MCF 10A (cell line): ENCODE results near the gene KIZ. TPM values are rescaled to one million over a fixed set of nuclear protein-coding genes. Genes with fewer than 3 reads are reported as not detected.
A peak's percentile ranks its signal among the peaks of the same experiment; 100 is the strongest.

Source experiments
- BruUV-seq: library from RNA; stranded (reverse); fragments of 400-500 nt; replicated peaks from 2 replicates; lab custom pipeline; 2021; lab: Mats Ljungman, UMichigan
- CTCF ChIA-PET: fragments of 300-600 bp; sonication (Branson Sonifier 250); formaldehyde crosslinking; extraction: SDS; loops from one replicate; lab custom pipeline; 2021; ENCODE audit warnings: antibody characterized with exemption, inconsistent platforms; lab: Yijun Ruan, JAX
- POLR2A ChIA-PET: fragments of 300-600, 350-650 bp; sonication (Branson Sonifier 250); formaldehyde crosslinking; extraction: SDS; loops from one replicate; lab custom pipeline; 2020; ENCODE audit warnings: antibody characterized with exemption, inconsistent platforms; lab: Yijun Ruan, JAX
- DNase-seq: peaks from one replicate; pipeline ENCODE4 v3.0.0-alpha.2; 2018; ENCODE audit not compliant: unreplicated experiment
- H3K27ac Mint-ChIP-seq: one replicate; pipeline ENCODE4 v1.8.0; 2022; ENCODE audit warnings: mild to moderate bottlenecking, low read depth, mixed read lengths; ENCODE audit not compliant: unreplicated experiment
- H3K27me3 Mint-ChIP-seq: one replicate; pipeline ENCODE4 v1.8.0; 2022; ENCODE audit warnings: mixed read lengths; ENCODE audit not compliant: insufficient read depth, unreplicated experiment
- H3K36me3 Mint-ChIP-seq: one replicate; pipeline ENCODE4 v1.8.0; 2022; ENCODE audit warnings: mild to moderate bottlenecking, moderate library complexity, mixed read lengths; ENCODE audit not compliant: insufficient read depth, unreplicated experiment
- H3K4me1 Mint-ChIP-seq: one replicate; pipeline ENCODE4 v1.8.0; 2022; ENCODE audit warnings: mixed read lengths; ENCODE audit not compliant: insufficient read depth, unreplicated experiment
- H3K4me3 Mint-ChIP-seq: one replicate; pipeline ENCODE4 v1.8.0; 2022; ENCODE audit warnings: mild to moderate bottlenecking, moderate library complexity, mixed read lengths; ENCODE audit not compliant: unreplicated experiment
- H3K9me3 Mint-ChIP-seq: one replicate; pipeline ENCODE4 v1.8.0; 2022; ENCODE audit warnings: mixed read lengths; ENCODE audit not compliant: unreplicated experiment
- intact Hi-C: fragments of 100-400 bp; cut with micrococcal nuclease; formaldehyde crosslinking; loops from 2 replicates; pipeline ENCODE4 v1.14.1; 2022
- total RNA-seq: library from RNA; stranded (reverse); gene quantifications from 2 replicates; pipeline ENCODE4 v1.2.3, GENCODE V29; 2022
- TF ChIP-seq, protein P1 (sequence below): fragments of 200-600 bp; IDR thresholded peaks from one replicate; pipeline ENCODE4 v1.8.0; 2022; ENCODE audit warnings: antibody characterized with exemption, mild to moderate bottlenecking; ENCODE audit not compliant: unreplicated experiment

Gene KIZ
- total RNA-seq, 1 experiment from 2014 or later: 56.1 TPM

DNA sequence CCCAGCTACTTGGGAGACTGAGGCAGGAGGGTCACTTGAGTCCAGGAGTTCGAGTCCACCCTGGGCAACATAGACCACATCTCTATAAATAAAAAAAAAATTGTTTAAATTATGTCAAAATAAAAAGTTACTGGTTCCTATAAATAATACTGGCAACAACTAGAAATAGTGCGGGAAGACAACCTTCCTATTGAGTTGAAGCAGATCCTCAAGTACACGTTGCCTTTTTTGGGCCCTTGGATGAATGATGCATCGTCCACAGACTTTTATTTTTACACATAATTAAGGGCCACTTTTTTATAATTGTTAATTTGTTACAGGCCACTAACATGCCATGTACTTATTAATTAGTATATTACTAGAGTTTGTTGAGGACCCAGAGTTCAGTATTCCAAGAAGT lies 31.1 kb downstream of the KIZ start:
- CTCF ChIA-PET: interaction anchor here (0.7 kb wide), 1 partner anchor 9 kb away, joined by 3 read pairs; no protein-coding TSS in a partner anchor
- intact Hi-C loops: no loop called here
- Mint-ChIP-seq H3K27ac (no peak overlapping the region), H3K36me3 (peaks cover 14% of the 10 kb centered on the region), H3K27me3 (no peaks in the 10 kb centered on the region), H3K4me3 (no peak overlapping the region), H3K9me3 (no peaks in the 10 kb centered on the region), H3K4me1 (peaks cover 4% of the 10 kb centered on the region)
- DNase-seq: no peak
- BruUV-seq: no TSS peak
- POLR2A ChIA-PET: interaction anchor here (0.6 kb wide), 1 partner anchor 875 kb away, joined by 3 read pairs; no protein-coding TSS in a partner anchor
- TF ChIP-seq, protein P1, sequence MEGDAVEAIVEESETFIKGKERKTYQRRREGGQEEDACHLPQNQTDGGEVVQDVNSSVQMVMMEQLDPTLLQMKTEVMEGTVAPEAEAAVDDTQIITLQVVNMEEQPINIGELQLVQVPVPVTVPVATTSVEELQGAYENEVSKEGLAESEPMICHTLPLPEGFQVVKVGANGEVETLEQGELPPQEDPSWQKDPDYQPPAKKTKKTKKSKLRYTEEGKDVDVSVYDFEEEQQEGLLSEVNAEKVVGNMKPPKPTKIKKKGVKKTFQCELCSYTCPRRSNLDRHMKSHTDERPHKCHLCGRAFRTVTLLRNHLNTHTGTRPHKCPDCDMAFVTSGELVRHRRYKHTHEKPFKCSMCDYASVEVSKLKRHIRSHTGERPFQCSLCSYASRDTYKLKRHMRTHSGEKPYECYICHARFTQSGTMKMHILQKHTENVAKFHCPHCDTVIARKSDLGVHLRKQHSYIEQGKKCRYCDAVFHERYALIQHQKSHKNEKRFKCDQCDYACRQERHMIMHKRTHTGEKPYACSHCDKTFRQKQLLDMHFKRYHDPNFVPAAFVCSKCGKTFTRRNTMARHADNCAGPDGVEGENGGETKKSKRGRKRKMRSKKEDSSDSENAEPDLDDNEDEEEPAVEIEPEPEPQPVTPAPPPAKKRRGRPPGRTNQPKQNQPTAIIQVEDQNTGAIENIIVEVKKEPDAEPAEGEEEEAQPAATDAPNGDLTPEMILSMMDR: no peak

DNA sequence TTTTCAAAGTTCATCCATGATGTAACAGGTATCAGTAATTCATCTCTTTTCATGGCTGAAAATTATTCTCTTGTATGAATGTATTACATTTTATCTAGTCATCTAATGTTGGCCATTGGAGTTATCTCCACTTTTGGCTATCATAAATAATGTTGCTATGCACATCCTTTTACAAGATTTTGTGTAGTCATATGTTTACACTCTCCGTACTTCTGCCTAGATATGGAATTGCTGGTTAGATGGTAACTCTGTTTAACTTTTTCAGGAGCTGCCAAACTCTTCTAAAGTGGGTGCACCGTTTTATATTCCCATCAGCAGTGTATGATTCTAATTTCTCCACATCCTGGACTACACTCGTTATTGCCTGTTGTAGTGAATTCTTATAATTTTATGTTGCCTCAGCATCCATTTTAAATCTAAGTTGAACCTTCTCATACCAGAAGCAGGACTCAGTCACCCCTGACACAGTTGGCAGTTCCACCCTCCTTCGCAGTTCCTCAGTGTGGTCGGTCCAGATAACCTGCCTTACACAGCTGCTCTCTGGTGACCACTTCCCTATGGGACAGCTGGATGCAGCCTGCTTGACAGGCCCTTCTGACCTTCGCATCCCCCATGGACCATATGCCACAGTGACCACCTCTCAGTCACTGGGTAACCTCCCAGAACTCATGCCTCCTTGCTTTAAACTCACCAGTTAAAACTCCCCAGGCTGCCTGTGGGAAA lies 33.9 kb downstream of the KIZ start:
- H3K9me3 Mint-ChIP-seq: no peaks in the 10 kb centered on the region
- H3K27me3 Mint-ChIP-seq: no peaks in the 10 kb centered on the region
- peaks cover 20% of the 10 kb centered on the region for H3K36me3 Mint-ChIP-seq
- no TSS peak for BruUV-seq
- ChIA-PET POLR2A (interaction anchor here (0.7 to 1.2 kb wide), 2 partner anchors 23 to 33 kb away, joined by 3 read pairs; no protein-coding TSS in a partner anchor), CTCF (no interaction called here)
- H3K4me3 Mint-ChIP-seq: no peak overlapping the region
- no peak overlapping the region for H3K27ac Mint-ChIP-seq
- H3K4me1 Mint-ChIP-seq: peaks cover 13% of the 10 kb centered on the region
- no peak for DNase-seq
- intact Hi-C loops: no loop called here
- TF ChIP-seq, protein P1: no peak

DNA sequence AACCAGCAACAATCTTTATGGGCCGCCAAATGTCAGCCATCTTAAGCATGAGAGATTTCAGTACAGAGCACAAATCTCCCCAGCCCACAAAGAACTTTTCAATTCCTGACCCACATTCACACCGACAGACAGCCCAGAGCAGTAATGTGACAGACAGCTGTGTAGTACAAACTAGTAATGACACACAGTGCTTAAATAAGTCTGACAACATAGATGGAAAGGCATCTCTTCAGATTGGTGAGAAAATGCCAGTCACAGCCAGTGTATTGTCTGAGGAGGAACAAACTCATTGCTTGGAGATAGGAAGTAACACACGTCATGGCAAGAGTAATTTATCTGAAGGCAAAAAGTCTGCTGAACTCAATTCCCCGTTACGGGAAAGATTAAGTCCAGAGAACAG lies 36.0 kb downstream of the KIZ start:
- Mint-ChIP-seq H3K4me1 (peaks cover 13% of the 10 kb centered on the region), H3K36me3 (peaks cover 23% of the 10 kb centered on the region), H3K4me3 (no peak overlapping the region), H3K27me3 (no peaks in the 10 kb centered on the region), H3K9me3 (no peaks in the 10 kb centered on the region), H3K27ac (peak overlapping the region; percentile 44)
- POLR2A ChIA-PET: interaction anchor here (0.6 to 2.6 kb wide), 13 partner anchors 11 to 1601 kb away, joined by 3 to 26 read pairs (median 4); partner anchors contain the start of genes KIZ and XRN2
- CTCF ChIA-PET: interaction anchor here (0.7 to 0.9 kb wide), 2 partner anchors 14 to 68 kb away, joined by 3 to 8 read pairs; no protein-coding TSS in a partner anchor
- DNase-seq: no peak
- BruUV-seq: no TSS peak
- TF ChIP-seq, protein P1: no peak
- intact Hi-C loops: no loop called here

DNA sequence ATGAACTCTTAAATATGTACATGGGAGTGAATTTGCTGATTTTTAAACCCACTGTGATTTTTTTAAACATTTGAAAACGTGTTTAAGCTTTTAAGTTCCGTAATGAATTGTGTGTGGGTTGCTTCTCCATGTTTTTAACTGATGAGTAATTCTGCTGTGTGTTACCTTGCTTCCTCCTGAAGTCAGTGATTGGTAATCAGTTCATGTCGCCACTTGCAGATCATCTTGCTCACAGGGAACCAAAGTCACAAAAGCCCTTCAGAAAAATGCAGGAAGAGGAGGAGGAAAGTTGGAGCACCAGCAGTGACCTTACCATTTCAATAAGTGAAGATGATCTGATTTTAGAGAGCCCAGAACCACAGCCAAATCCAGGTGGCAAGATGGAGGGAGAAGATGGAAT lies 36.7 kb downstream of the KIZ start:
- peaks cover 23% of the 10 kb centered on the region for H3K36me3 Mint-ChIP-seq
- H3K27me3 Mint-ChIP-seq: no peaks in the 10 kb centered on the region
- CTCF ChIA-PET: interaction anchor here (0.6 to 1.2 kb wide), 3 partner anchors 19 to 321 kb away, joined by 3 read pairs; no protein-coding TSS in a partner anchor
- H3K9me3 Mint-ChIP-seq: no peaks in the 10 kb centered on the region
- POLR2A ChIA-PET: interaction anchor here (0.6 to 2.6 kb wide), 18 partner anchors 10 to 1600 kb away, joined by 3 to 26 read pairs (median 4); partner anchors contain the start of genes KIZ and XRN2
- TF ChIP-seq, protein P1: no peak
- BruUV-seq: no TSS peak
- DNase-seq: peak; percentile 36
- peaks cover 13% of the 10 kb centered on the region for H3K4me1 Mint-ChIP-seq
- intact Hi-C loops: no loop called here
- H3K4me3 Mint-ChIP-seq: peak overlapping the region; percentile 17
- H3K27ac Mint-ChIP-seq: peak overlapping the region; percentile 44
